K562 (cell line): ENCODE data around the gene DLX2. TPM values are rescaled to one million over a fixed set of nuclear protein-coding genes. Genes with fewer than 3 reads are reported as not detected.
A peak's percentile ranks its signal among the peaks of the same experiment; 100 is the strongest.

ENCODE experiments used
- ATAC-seq: fragments of 200-7000 bp; cut with Tn5 transposase; 3 replicates; pipeline ENCODE4 v1.9.1; 2020; ENCODE audit warnings: moderate library complexity
- BruUV-seq: library from RNA; stranded (reverse); fragments of 400-500 nt; replicated peaks from 2 replicates; lab custom pipeline; 2021; lab: Mats Ljungman, UMichigan
- CTCF ChIA-PET: fragments of 300-600 bp; formaldehyde crosslinking; extraction: SDS; loops from one replicate; lab custom pipeline; 2021; ENCODE audit warnings: low intra/inter-chr PET ratio; lab: Yijun Ruan, JAX
- POLR2A ChIA-PET: fragments of 300-600, 350-650 bp; sonication (Branson Sonifier 250); formaldehyde crosslinking; extraction: SDS; loops from one replicate; lab custom pipeline; 2021; ENCODE audit warnings: antibody characterized with exemption, inconsistent platforms; lab: Yijun Ruan, JAX
- DNase-seq, 4 experiments: peaks; one replicate each; pipeline versions ENCODE4 v3.0.0 to v3.0.0-alpha.2; 2011 to 2018; ENCODE audit warnings: low spot score in 3 of 4, mixed read lengths in 3 of 4; ENCODE audit errors: extremely low read depth in 1 of 4
- FAIRE-seq: peaks from 2 replicates; lab custom pipeline; 2011; peaks lifted over from hg19 to GRCh38; lab: Jason Lieb, UNC
- H2AFZ ChIP-seq: 2 replicates; pipeline ENCODE4 v1.6.0; 2011; ENCODE audit warnings: low read depth, low read length, control low read depth, inconsistent platforms
- H3K27ac ChIP-seq: fragments of 200-600 bp; 3 replicates; pipeline ENCODE4 v1.8.0; 2011; ENCODE audit warnings: low read depth, mild to moderate bottlenecking, control low read depth, inconsistent platforms, low read length, moderate library complexity, mixed read lengths; ENCODE audit errors: extremely low read depth
- H3K27me3 ChIP-seq, 2 experiments: fragments of 300-600 bp in 1 of 2; 2 replicates in 1 of 2; 3 replicates in 1 of 2; pipeline versions ENCODE4 v1.6.0 to v1.8.0; 2011; ENCODE audit warnings: inconsistent platforms in 2 of 2, low read length in 2 of 2, mild to moderate bottlenecking in 1 of 2, mixed read lengths in 1 of 2, moderate library complexity in 1 of 2; ENCODE audit not compliant: control insufficient read depth in 2 of 2, insufficient read depth in 2 of 2
- H3K36me3 ChIP-seq: fragments of 300-600 bp; 3 replicates; pipeline ENCODE4 v1.8.0; 2011; ENCODE audit warnings: mild to moderate bottlenecking, low read length, inconsistent platforms; ENCODE audit not compliant: control insufficient read depth, insufficient read depth
- H3K4me1 ChIP-seq, 2 experiments: fragments of 200-600 bp in 1 of 2; replicated peaks in 1 of 2; 2 replicates in 1 of 2; 3 replicates in 1 of 2; pipeline versions ENCODE4 v1.5.1 to v1.8.0; 2011; ENCODE audit warnings: inconsistent platforms in 2 of 2, low read length in 2 of 2, mild to moderate bottlenecking in 1 of 2, mixed read lengths in 1 of 2, moderate library complexity in 1 of 2; ENCODE audit not compliant: control insufficient read depth in 2 of 2, insufficient read depth in 2 of 2
- H3K4me2 ChIP-seq: 2 replicates; pipeline ENCODE4 v1.6.1; 2011; ENCODE audit warnings: low read length, control low read depth, inconsistent platforms, mixed read lengths; ENCODE audit not compliant: insufficient read depth
- H3K4me3 ChIP-seq: fragments of 200-600 bp; sonication (generic), shearing (Covaris generic); 2 replicates; pipeline ENCODE4 v1.5.1; 2016; ENCODE audit warnings: control low read depth, inconsistent platforms
- H3K79me2 ChIP-seq: fragments of 200-600 bp; 3 replicates; pipeline ENCODE4 v1.8.0; 2011; ENCODE audit warnings: low read length, inconsistent platforms; ENCODE audit not compliant: control insufficient read depth, insufficient read depth
- H3K9ac ChIP-seq, 2 experiments: 2 replicates each; pipeline versions ENCODE4 v1.6.0 to v1.6.1; 2011; ENCODE audit warnings: low read depth in 2 of 2, low read length in 2 of 2, control low read depth in 1 of 2, inconsistent platforms in 1 of 2, mild to moderate bottlenecking in 1 of 2, mixed read lengths in 1 of 2; ENCODE audit not compliant: insufficient read depth in 1 of 2
- H3K9me1 ChIP-seq: one replicate; pipeline ENCODE4 v1.6.0; 2011; ENCODE audit warnings: inconsistent platforms, mild to moderate bottlenecking, low read length, moderate library complexity; ENCODE audit not compliant: control insufficient read depth, insufficient read depth
- H3K9me3 ChIP-seq: replicated peaks from 2 replicates; pipeline ENCODE4 v1.5.1; 2011; ENCODE audit warnings: low read depth, low read length, inconsistent platforms; ENCODE audit not compliant: control insufficient read depth, insufficient read depth
- H4K20me1 ChIP-seq: replicated peaks from 2 replicates; pipeline ENCODE4 v1.6.1; 2011; ENCODE audit warnings: low read length, inconsistent platforms, mixed read lengths; ENCODE audit not compliant: control insufficient read depth, insufficient read depth
- MYNN ChIP-seq, 2 experiments: sonication (generic); formaldehyde crosslinking in 1 of 2; IDR thresholded peaks; 2 replicates each; pipeline versions ENCODE4 v1.5.0 to v1.6.1; 2016 to 2020; ENCODE audit warnings: antibody characterized with exemption in 1 of 2, missing genetic modification reagents in 1 of 2
- ZBED1 ChIP-seq: IDR thresholded peaks from 2 replicates; pipeline ENCODE4 v1.6.1; 2014
- ZNF347 ChIP-seq: fragments of 450-650 bp; formaldehyde crosslinking; IDR thresholded peaks from 2 replicates; pipeline ENCODE4 v1.4.0; 2020; ENCODE audit warnings: low read depth, mild to moderate bottlenecking, moderate library complexity
- WGBS: fragments of 100-300 bp; shearing (Covaris generic); methylation state at CpG from one replicate; pipeline ENCODE4 v1.1.6; 2016; ENCODE audit warnings: low coverage, mixed read lengths; ENCODE audit not compliant: insufficient coverage; ENCODE audit errors: missing lambda C conversion rate; 5-methylcytosine and 5-hydroxymethylcytosine counted together
- in situ Hi-C: fragments of 300-500 bp; cut with MboI; formaldehyde crosslinking; loops from 4 replicates; pipeline ENCODE4 v1.15.0; 2018; ENCODE audit warnings: inconsistent platforms, mixed read lengths
- intact Hi-C: fragments of 100-400 bp; cut with micrococcal nuclease; formaldehyde crosslinking; loops from 2 replicates; pipeline ENCODE4 v1.14.2; 2022
- polyA plus RNA-seq, 8 experiments: library from polyadenylated mRNA; depleted of rRNA in 4 of 8; stranded (reverse) in 5 of 8; unstranded in 3 of 8; fragments of >200 nt; fragmentation: Nextera tagmentation in 2 of 8; fragmentation: Illumina TruSeq in 1 of 8; extraction: Ambion mirVana in 2 of 8; extraction: Trizol in 1 of 8; gene quantifications; 2 replicates each; pipeline versions ENCODE4 v1.2.1 to v1.2.3, GENCODE V29; 2011 to 2014; ENCODE audit warnings: inconsistent platforms in 1 of 8, missing spikeins in 1 of 8
- total RNA-seq, 7 experiments: library from RNA; depleted of rRNA in 6 of 7; stranded (reverse); fragments of >200 nt in 6 of 7; fragmentation: Illumina TruSeq in 2 of 7; extraction: Trizol in 2 of 7; gene quantifications; 2 replicates each; pipeline versions ENCODE4 v1.2.1 to v1.2.3, GENCODE V29; 2011 to 2021; ENCODE audit warnings: low replicate concordance in 1 of 7
- TF ChIP-seq, protein P1 (sequence below), 2 experiments: fragments of 450-650 bp; IDR thresholded peaks; 2 replicates each; pipeline ENCODE4 v1.6.1; 2018; ENCODE audit warnings: mild to moderate bottlenecking in 2 of 2, low read depth in 1 of 2; ENCODE audit not compliant: partially characterized antibody in 2 of 2
- TF ChIP-seq, protein P2 (sequence below), 3 experiments: IDR thresholded peaks in 2 of 3; conservative IDR thresholded peaks in 1 of 3; 2 replicates each; pipeline ENCODE4 v1.5.1; 2011 to 2012; ENCODE audit warnings: low read length in 3 of 3, mild to moderate bottlenecking in 3 of 3, control low read depth in 2 of 3, improper control_type of control experiment in 1 of 3, inconsistent platforms in 1 of 3, low read depth in 1 of 3, mixed read lengths in 1 of 3, moderate library complexity in 1 of 3; ENCODE audit not compliant: insufficient read depth in 2 of 3

DLX2 gene
- total and polyA plus RNA-seq, 9 of the 15 experiments (the other 6 are each of a cell fraction or from before 2014, with no cell fraction given): 0.14 to 4.3 (median 0.86) TPM

DNA sequence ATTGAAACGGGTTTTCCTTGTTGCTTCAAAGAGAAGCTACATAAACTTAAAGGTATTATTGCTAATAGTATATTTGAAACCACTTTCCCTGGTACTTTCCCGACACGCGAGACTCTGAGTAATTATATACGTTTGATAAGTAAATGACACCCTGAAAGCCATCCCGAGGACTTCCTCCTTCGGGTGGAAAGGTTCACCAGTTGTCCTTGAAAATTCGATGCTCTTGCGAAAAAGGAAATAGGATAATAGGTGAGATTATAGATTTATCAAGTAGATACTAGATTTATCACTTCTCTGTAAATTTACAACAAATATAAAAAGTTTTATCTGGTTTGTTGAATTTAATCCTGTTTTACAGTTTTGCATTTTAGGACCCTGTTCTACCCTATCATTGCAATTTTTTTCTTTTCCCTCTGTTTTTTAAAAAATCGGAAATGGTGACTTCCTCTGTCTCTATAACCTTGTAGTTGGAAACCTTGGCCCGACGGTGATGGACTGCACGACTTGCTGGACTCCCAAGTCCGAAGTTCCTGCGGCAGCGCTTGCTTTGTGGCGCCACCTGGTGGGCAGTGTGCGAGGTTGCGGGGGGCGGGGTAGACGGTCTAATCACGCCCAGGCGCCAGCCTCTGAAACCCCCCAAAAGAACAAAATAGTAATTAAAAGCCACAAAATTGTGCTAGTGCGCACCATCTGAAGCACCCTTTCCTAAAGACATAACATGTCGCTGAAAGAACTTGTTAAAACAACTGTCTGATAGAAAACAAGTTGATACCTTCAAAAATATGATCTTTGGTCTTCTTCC lies 972 bp upstream of the DLX2 start:
- peak; percentile 99 for FAIRE-seq
- H3K9me1 ChIP-seq: no peaks in the 10 kb centered on the region
- no TSS peak for BruUV-seq
- H4K20me1 ChIP-seq: no peaks in the 10 kb centered on the region
- no peak overlapping the region for H3K27ac ChIP-seq
- H3K27me3 ChIP-seq: no peaks in the 10 kb centered on the region
- H3K9ac ChIP-seq: peak overlapping the region in 1 of 2 experiments; percentile 64; a peak in 2 of 4 replicates
- no peaks in the 10 kb centered on the region for H3K9me3 ChIP-seq
- no peaks in the 10 kb centered on the region for H3K79me2 ChIP-seq
- H3K36me3 ChIP-seq: no peaks in the 10 kb centered on the region
- ATAC-seq: peak; percentile 74
- H2AFZ ChIP-seq: peak overlapping the region; percentile 99
- peak overlapping the region; percentile 63 for H3K4me3 ChIP-seq
- H3K4me1 ChIP-seq: peaks cover 11 to 69% of the 10 kb centered on the region in 2 experiments
- in situ Hi-C loops: loop anchor here (25.0 kb wide), 1 partner anchor 1141 kb away; no protein-coding TSS in a partner anchor
- POLR2A ChIA-PET: interaction anchor here (0.6 to 1.6 kb wide), 5 partner anchors 10 to 400 kb away, joined by 3 to 6 read pairs (median 4); no protein-coding TSS in a partner anchor
- DNase-seq: peak; percentile 91 to 96 (median 92)
- 1% methylated on average over 25 of the region's 25 CpGs for whole genome bisulfite sequencing
- H3K4me2 ChIP-seq: peak overlapping the region; percentile 96
- intact Hi-C loops: loop anchor here (1.0 to 10.0 kb wide), 6 partner anchors 103 to 529 kb away; partner anchors contain the start of gene HAT1
- CTCF ChIA-PET: interaction anchor here (0.6 to 5.8 kb wide), 11 partner anchors 13 to 1417 kb away, joined by 3 to 74 read pairs (median 5); no protein-coding TSS in a partner anchor
- 0 out of 2 replicates have a peak, but pooled peaks have one; percentile 59 for TF ChIP-seq MYNN (IDR thresholded peaks at IDR 0.05)
- TF ChIP-seq MYNN (CRISPR knock-in tag; IDR thresholded peaks at IDR 0.05): no peak
- TF ChIP-seq, protein P1, sequence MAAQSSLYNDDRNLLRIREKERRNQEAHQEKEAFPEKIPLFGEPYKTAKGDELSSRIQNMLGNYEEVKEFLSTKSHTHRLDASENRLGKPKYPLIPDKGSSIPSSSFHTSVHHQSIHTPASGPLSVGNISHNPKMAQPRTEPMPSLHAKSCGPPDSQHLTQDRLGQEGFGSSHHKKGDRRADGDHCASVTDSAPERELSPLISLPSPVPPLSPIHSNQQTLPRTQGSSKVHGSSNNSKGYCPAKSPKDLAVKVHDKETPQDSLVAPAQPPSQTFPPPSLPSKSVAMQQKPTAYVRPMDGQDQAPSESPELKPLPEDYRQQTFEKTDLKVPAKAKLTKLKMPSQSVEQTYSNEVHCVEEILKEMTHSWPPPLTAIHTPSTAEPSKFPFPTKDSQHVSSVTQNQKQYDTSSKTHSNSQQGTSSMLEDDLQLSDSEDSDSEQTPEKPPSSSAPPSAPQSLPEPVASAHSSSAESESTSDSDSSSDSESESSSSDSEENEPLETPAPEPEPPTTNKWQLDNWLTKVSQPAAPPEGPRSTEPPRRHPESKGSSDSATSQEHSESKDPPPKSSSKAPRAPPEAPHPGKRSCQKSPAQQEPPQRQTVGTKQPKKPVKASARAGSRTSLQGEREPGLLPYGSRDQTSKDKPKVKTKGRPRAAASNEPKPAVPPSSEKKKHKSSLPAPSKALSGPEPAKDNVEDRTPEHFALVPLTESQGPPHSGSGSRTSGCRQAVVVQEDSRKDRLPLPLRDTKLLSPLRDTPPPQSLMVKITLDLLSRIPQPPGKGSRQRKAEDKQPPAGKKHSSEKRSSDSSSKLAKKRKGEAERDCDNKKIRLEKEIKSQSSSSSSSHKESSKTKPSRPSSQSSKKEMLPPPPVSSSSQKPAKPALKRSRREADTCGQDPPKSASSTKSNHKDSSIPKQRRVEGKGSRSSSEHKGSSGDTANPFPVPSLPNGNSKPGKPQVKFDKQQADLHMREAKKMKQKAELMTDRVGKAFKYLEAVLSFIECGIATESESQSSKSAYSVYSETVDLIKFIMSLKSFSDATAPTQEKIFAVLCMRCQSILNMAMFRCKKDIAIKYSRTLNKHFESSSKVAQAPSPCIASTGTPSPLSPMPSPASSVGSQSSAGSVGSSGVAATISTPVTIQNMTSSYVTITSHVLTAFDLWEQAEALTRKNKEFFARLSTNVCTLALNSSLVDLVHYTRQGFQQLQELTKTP (IDR thresholded peaks at IDR 0.05; ENCODE audit: low read depth in 1 of 2, partially characterized antibody in 2 of 2): peak in 1 of 2 experiments; percentile 19
- 0 out of 2 replicates have a peak, but pooled peaks have one; percentile 28 for TF ChIP-seq ZBED1
- no peak for TF ChIP-seq ZNF347 (CRISPR knock-in tag)
- TF ChIP-seq, protein P2, sequence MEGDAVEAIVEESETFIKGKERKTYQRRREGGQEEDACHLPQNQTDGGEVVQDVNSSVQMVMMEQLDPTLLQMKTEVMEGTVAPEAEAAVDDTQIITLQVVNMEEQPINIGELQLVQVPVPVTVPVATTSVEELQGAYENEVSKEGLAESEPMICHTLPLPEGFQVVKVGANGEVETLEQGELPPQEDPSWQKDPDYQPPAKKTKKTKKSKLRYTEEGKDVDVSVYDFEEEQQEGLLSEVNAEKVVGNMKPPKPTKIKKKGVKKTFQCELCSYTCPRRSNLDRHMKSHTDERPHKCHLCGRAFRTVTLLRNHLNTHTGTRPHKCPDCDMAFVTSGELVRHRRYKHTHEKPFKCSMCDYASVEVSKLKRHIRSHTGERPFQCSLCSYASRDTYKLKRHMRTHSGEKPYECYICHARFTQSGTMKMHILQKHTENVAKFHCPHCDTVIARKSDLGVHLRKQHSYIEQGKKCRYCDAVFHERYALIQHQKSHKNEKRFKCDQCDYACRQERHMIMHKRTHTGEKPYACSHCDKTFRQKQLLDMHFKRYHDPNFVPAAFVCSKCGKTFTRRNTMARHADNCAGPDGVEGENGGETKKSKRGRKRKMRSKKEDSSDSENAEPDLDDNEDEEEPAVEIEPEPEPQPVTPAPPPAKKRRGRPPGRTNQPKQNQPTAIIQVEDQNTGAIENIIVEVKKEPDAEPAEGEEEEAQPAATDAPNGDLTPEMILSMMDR (IDR thresholded peaks at IDR 0.05 in 2 of 3, conservative IDR thresholded peaks at IDR 0.05 in 1 of 3; ENCODE audit: insufficient read depth in 2 of 3, low read depth in 1 of 3, low read length in 3 of 3): peak; percentile 97 to 99 (median 97)
